Measurements from ENCODE around the gene BBS9.

The BBS9 gene

GRCh38 chr7:33550363-33550762 lies 421.0 kb downstream of the BBS9 start:
- no peak for DNase-seq (ENCODE audit: low read depth in 2 of 2)

- DNase-seq (ENCODE audit: low read depth in 2 of 2): no peak
Measured at GRCh38 chr7:33550979-33551378, 421.6 kb downstream of the BBS9 start.

- no peak for DNase-seq (ENCODE audit: low read depth in 2 of 2)
Measured at GRCh38 chr7:33554046-33554445, 424.7 kb downstream of the BBS9 start.

GRCh38 chr7:33554576-33554975 lies 425.2 kb downstream of the BBS9 start:
- DNase-seq (ENCODE audit: low read depth in 2 of 2): no peak

GRCh38 chr7:33556472-33556871 lies 427.1 kb downstream of the BBS9 start:
- DNase-seq (ENCODE audit: low read depth in 2 of 2): no peak

GRCh38 chr7:33558549-33559323 lies 429.4 kb downstream of the BBS9 start:
- no peak for DNase-seq (ENCODE audit: low read depth in 2 of 2)

GRCh38 chr7:33559324-33559710 lies 430.0 kb downstream of the BBS9 start:
- no peak for DNase-seq (ENCODE audit: low read depth in 2 of 2)

GRCh38 chr7:33562996-33563395 lies 433.6 kb downstream of the BBS9 start:
- DNase-seq (ENCODE audit: low read depth in 2 of 2): no peak

- DNase-seq (ENCODE audit: low read depth in 2 of 2): no peak
Measured at GRCh38 chr7:33563651-33564050, 434.3 kb downstream of the BBS9 start.

- no peak for DNase-seq (ENCODE audit: low read depth in 2 of 2)
Measured at GRCh38 chr7:33578166-33578565, 448.8 kb downstream of the BBS9 start.

GRCh38 chr7:33578881-33579672 lies 449.7 kb downstream of the BBS9 start:
- DNase-seq (ENCODE audit: low read depth in 2 of 2): no peak

GRCh38 chr7:33579673-33579960 lies 450.3 kb downstream of the BBS9 start:
- DNase-seq (ENCODE audit: low read depth in 2 of 2): no peak

- DNase-seq (ENCODE audit: low read depth in 2 of 2): no peak
Measured at GRCh38 chr7:33581236-33581635, 451.9 kb downstream of the BBS9 start.

GRCh38 chr7:33582104-33582503 lies 452.7 kb downstream of the BBS9 start:
- no peak for DNase-seq (ENCODE audit: low read depth in 2 of 2)

- DNase-seq (ENCODE audit: low read depth in 2 of 2): no peak
Measured at GRCh38 chr7:33582533-33582932, 453.2 kb downstream of the BBS9 start.

GRCh38 chr7:33589911-33590310 lies 460.5 kb downstream of the BBS9 start:
- DNase-seq (ENCODE audit: low read depth in 2 of 2): no peak

- no peak for DNase-seq (ENCODE audit: low read depth in 2 of 2)
Measured at GRCh38 chr7:33590916-33591315, 461.6 kb downstream of the BBS9 start.

GRCh38 chr7:33591490-33591889 lies 462.1 kb downstream of the BBS9 start:
- DNase-seq (ENCODE audit: low read depth in 2 of 2): no peak

GRCh38 chr7:33592718-33593117 lies 463.4 kb downstream of the BBS9 start:
- no peak for DNase-seq (ENCODE audit: low read depth in 2 of 2)

- no peak for DNase-seq (ENCODE audit: low read depth in 2 of 2)
Measured at GRCh38 chr7:33593611-33594010, 464.2 kb downstream of the BBS9 start.

- no peak for DNase-seq (ENCODE audit: low read depth in 2 of 2)
Measured at GRCh38 chr7:33596686-33597085, 467.3 kb downstream of the BBS9 start.

- no peak for DNase-seq (ENCODE audit: low read depth in 2 of 2)
Measured at GRCh38 chr7:33597181-33597580, 467.8 kb downstream of the BBS9 start.

GRCh38 chr7:33601101-33601500 lies 471.7 kb downstream of the BBS9 start:
- DNase-seq (ENCODE audit: low read depth in 2 of 2): no peak

All from stimulated activated CD4-positive, alpha-beta T cell treated with anti-CD3 and anti-CD28 coated beads, Interleukin-1b, Interleukin-23, amount 100 ng/mL, for 1 hour (primary cell).